Neural cell (in vitro differentiated cells): ENCODE measurements around the gene COPS4. TPM values are rescaled to one million over a fixed set of nuclear protein-coding genes. Genes with fewer than 3 reads are reported as not detected.

Source experiments
- H2AFZ ChIP-seq: fragments of 200-600, 300-800 bp; sonication (generic), shearing (Covaris generic); 2 replicates; pipeline ENCODE4 v1.6.0; 2014; ENCODE audit warnings: low read depth, mild to moderate bottlenecking, antibody characterized with exemption, low read length, moderate library complexity
- H3F3A ChIP-seq: fragments of 200-600 bp; shearing (Covaris generic); 2 replicates; pipeline ENCODE4 v1.6.1; 2016; ENCODE audit warnings: mild to moderate bottlenecking, moderate library complexity, mixed read lengths, antibody characterized with exemption, low read length; ENCODE audit not compliant: insufficient read depth, poor library complexity, severe bottlenecking
- H3K27ac ChIP-seq: fragments of 200-600, 300-800 bp; sonication (generic), shearing (Covaris generic); 2 replicates; pipeline ENCODE4 v1.5.1; 2014; ENCODE audit warnings: mild to moderate bottlenecking, low read length, moderate library complexity
- H3K27me3 ChIP-seq: fragments of 300-800, 200-600 bp; sonication (generic), shearing (Covaris generic); 2 replicates; pipeline ENCODE4 v1.6.0; 2014; ENCODE audit warnings: mild to moderate bottlenecking, low read depth, low read length, moderate library complexity; ENCODE audit not compliant: insufficient read depth
- H3K36me3 ChIP-seq: fragments of 300-800, 200-600 bp; sonication (generic), shearing (Covaris generic); 2 replicates; pipeline ENCODE4 v1.5.1; 2014; ENCODE audit warnings: mild to moderate bottlenecking, antibody characterized with exemption, low read length, moderate library complexity; ENCODE audit not compliant: insufficient read depth
- H3K4me2 ChIP-seq: fragments of 300-800, 200-600 bp; sonication (generic), shearing (Covaris generic); 2 replicates; pipeline ENCODE4 v1.6.0; 2014; ENCODE audit warnings: mild to moderate bottlenecking, low read length
- H3K4me3 ChIP-seq: fragments of 300-800, 200-600 bp; sonication (generic), shearing (Covaris generic); 2 replicates; pipeline ENCODE4 v1.5.1; 2014; ENCODE audit warnings: mild to moderate bottlenecking, low read length, moderate library complexity
- H3K79me2 ChIP-seq: fragments of 200-600 bp; shearing (Covaris generic); replicated peaks from 2 replicates; pipeline ENCODE4 v1.6.0; 2014; ENCODE audit warnings: mild to moderate bottlenecking, low read length, moderate library complexity; ENCODE audit not compliant: insufficient read depth
- H3K9ac ChIP-seq: fragments of 300-800, 200-600 bp; sonication (generic), shearing (Covaris generic); 2 replicates; pipeline ENCODE4 v1.6.1; 2016; ENCODE audit warnings: mild to moderate bottlenecking, low read length, mixed read lengths
- H3K9me2 ChIP-seq: fragments of 200-600 bp; shearing (Covaris generic); 2 replicates; pipeline ENCODE4 v1.6.1; 2016; ENCODE audit warnings: mild to moderate bottlenecking, low read length, mixed read lengths; ENCODE audit not compliant: insufficient read depth
- H3K9me3 ChIP-seq: fragments of 200-600, 300-800 bp; sonication (generic), shearing (Covaris generic); 2 replicates; pipeline ENCODE4 v1.6.1; 2016; ENCODE audit warnings: mild to moderate bottlenecking, mixed run types, low read length, moderate library complexity, mixed read lengths
- H4K20me1 ChIP-seq: fragments of 200-600 bp; shearing (Covaris generic); 2 replicates; pipeline ENCODE4 v1.6.1; 2016; ENCODE audit warnings: mild to moderate bottlenecking, mixed run types; ENCODE audit not compliant: insufficient read depth
- CTCF ChIP-seq: fragments of 450-650 bp; IDR thresholded peaks from 2 replicates; pipeline ENCODE4 v1.5.1; 2014; ENCODE audit warnings: antibody characterized with exemption, mild to moderate bottlenecking, moderate library complexity; ENCODE audit not compliant: poor library complexity, severe bottlenecking
- EP300 ChIP-seq: fragments of 450-650 bp; conservative IDR thresholded peaks from 2 replicates; pipeline ENCODE4 v1.6.1; 2014; ENCODE audit warnings: antibody characterized with exemption, mild to moderate bottlenecking, moderate library complexity; ENCODE audit not compliant: poor library complexity, severe bottlenecking
- EZH2 ChIP-seq: fragments of 200-600, 300-800 bp; shearing (Covaris generic), sonication (generic); IDR thresholded peaks from 2 replicates; pipeline ENCODE4 v1.6.1; 2014; ENCODE audit warnings: antibody characterized with exemption, low read length, borderline replicate concordance, mild to moderate bottlenecking; ENCODE audit not compliant: insufficient read depth, poor library complexity, severe bottlenecking
- MXI1 ChIP-seq: fragments of 450-650 bp; conservative IDR thresholded peaks from 2 replicates; pipeline ENCODE4 v1.6.1; 2014; ENCODE audit warnings: antibody characterized with exemption, mild to moderate bottlenecking; ENCODE audit not compliant: poor library complexity, severe bottlenecking
- POLR2AphosphoS5 ChIP-seq: IDR thresholded peaks from 2 replicates; pipeline ENCODE4 v1.6.1; 2012
- RAD21 ChIP-seq: fragments of 450-650 bp; conservative IDR thresholded peaks from 2 replicates; pipeline ENCODE4 v1.6.1; 2014; ENCODE audit warnings: antibody characterized with exemption, mild to moderate bottlenecking, moderate library complexity
- SMC3 ChIP-seq: fragments of 450-650 bp; conservative IDR thresholded peaks from 2 replicates; pipeline ENCODE4 v1.6.1; 2014; ENCODE audit warnings: antibody characterized with exemption, mild to moderate bottlenecking, moderate library complexity; ENCODE audit not compliant: poor library complexity
- TAF1 ChIP-seq: IDR thresholded peaks from 2 replicates; pipeline ENCODE4 v1.6.1; 2012; ENCODE audit warnings: low read depth
- polyA plus RNA-seq: library from polyadenylated mRNA; depleted of rRNA; stranded (reverse); fragments of >200 nt; gene quantifications from 2 replicates; pipeline ENCODE4 v1.2.3, GENCODE V29; 2014
- small RNA-seq, 3 experiments: library from RNA; depleted of rRNA; stranded (forward); fragments of <200 nt; gene quantifications; one replicate each; pipeline ENCODE3, GENCODE V24; 2012

The COPS4 gene
- polyA plus RNA-seq, 1 donor from 2014 or later, result 77.7 TPM

DNA sequence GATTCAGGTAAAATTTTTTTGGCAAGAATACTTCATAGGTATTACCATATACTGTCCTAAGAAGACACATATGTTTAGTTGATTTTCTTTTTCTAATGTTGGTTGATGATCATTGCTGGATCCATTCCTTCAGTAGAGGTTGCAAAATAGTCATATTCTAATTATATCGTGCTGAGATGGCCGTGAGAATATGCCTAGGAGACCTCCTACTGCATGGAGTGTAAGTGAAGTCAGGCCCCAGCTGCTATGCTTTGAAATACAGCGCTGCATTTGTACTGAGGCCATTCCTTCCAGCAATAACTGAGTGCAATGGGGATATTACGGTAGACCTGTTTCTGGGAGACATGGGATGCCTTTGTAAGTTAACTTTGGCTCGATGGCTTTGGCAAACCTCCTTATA is 86.3 kb downstream of the COPS4 start:
- no peaks in the 10 kb centered on the region for H3K9me2 ChIP-seq
- no peak for TF ChIP-seq MXI1
- no peak for TF ChIP-seq POLR2AphosphoS5
- no peak for TF ChIP-seq CTCF
- TF ChIP-seq TAF1, result no peak
- TF ChIP-seq EZH2, result no peak
- peaks cover 9% of the 10 kb centered on the region for H3K9me3 ChIP-seq

GRCh38 chr4:83124111-83124780 is 89.3 kb downstream of the COPS4 start:
- Histone ChIP-seq H3K4me3 (no peak overlapping the region), H3F3A (no peaks in the 10 kb centered on the region), H3K4me2 (no peak overlapping the region), H3K27me3 (no peaks in the 10 kb centered on the region), H4K20me1 (no peaks in the 10 kb centered on the region), H3K27ac (no peak overlapping the region), H3K79me2 (no peaks in the 10 kb centered on the region), H3K9ac (no peak overlapping the region), H3K9me2 (no peaks in the 10 kb centered on the region), H3K36me3 (no peaks in the 10 kb centered on the region), H2AFZ (no peak overlapping the region), H3K9me3 (peaks cover 9% of the 10 kb centered on the region)
- TF ChIP-seq TAF1 (no peak), EP300 (no peak), RAD21 (no peak), MXI1 (no peak), SMC3 (no peak)

More for the DNA sequence above, 86.3 kb downstream of the COPS4 start:
- H3K36me3 ChIP-seq, result no peaks in the 10 kb centered on the region
- H3K9ac ChIP-seq, result no peak overlapping the region
- no peak overlapping the region for H3K4me2 ChIP-seq
- no peak overlapping the region for H2AFZ ChIP-seq
- no peak overlapping the region for H3K4me3 ChIP-seq
- H4K20me1 ChIP-seq, result no peaks in the 10 kb centered on the region
- no peaks in the 10 kb centered on the region for H3K79me2 ChIP-seq
- H3K27ac ChIP-seq, result no peak overlapping the region
- no peaks in the 10 kb centered on the region for H3K27me3 ChIP-seq
- no peaks in the 10 kb centered on the region for H3F3A ChIP-seq

Small RNA genes within 50 kb of the gene (small RNA-seq; reads per million reads assigned to genes)
- 0 reads per million in 3 experiments for gene RNU6-615P

Other genes starting within 250 kb of the COPS4 start
- gene SCD5, start 236.4 kb upstream of the COPS4 start, polyA plus RNA-seq, result 212 and 226 TPM in 2 replicates
- gene SEC31A, start 144.0 kb upstream of the COPS4 start, polyA plus RNA-seq, result 74.0 and 139 TPM in 2 replicates
- gene THAP9, start 134.4 kb upstream of the COPS4 start, polyA plus RNA-seq, result 8.8 and 11.7 TPM in 2 replicates
- 7.3 and 9.1 TPM in 2 replicates for gene LIN54, start 24.4 kb upstream of the COPS4 start, polyA plus RNA-seq
- gene PLAC8, start 79.5 kb downstream of the COPS4 start, polyA plus RNA-seq, result not detected in 2 replicates
- gene COQ2, start 249.6 kb downstream of the COPS4 start, polyA plus RNA-seq, result 15.2 and 19.8 TPM in 2 replicates